ENCODE measurements around the gene LRRC37B.
"Not testable (repeated sequence)": the region's sequence is repeated elsewhere in the genome, so short reads cannot be mapped to it uniquely, and the experiment has no call there.

GRCh38 chr17:32057460-32058105 lies 50.4 kb downstream of the LRRC37B start:
- TF ChIP-seq CTCF (IDR thresholded peaks at IDR 0.05); EZH2 (IDR thresholded peaks at IDR 0.05; ENCODE audit: borderline replicate concordance, insufficient read depth, low read depth, low read length, poor library complexity, severe bottlenecking): not testable (repeated sequence)

All from B cell (primary cell).